DND-41 (cell line): ENCODE measurements around the gene SUPT3H.

Source experiments
- ATAC-seq: fragments of 200-7000 bp; cut with Tn5 transposase; 3 replicates; pipeline ENCODE4 v1.9.1; 2021; ENCODE audit warnings: low read depth; ENCODE audit not compliant: insufficient read depth
- DNase-seq: peaks from one replicate; pipeline ENCODE4 v3.0.0-alpha.2; 2020
- H2AFZ ChIP-seq: 2 replicates; pipeline ENCODE4 v1.6.0; 2012; ENCODE audit warnings: low read depth, low read length
- H3K27ac ChIP-seq: 2 replicates; pipeline ENCODE4 v1.5.1; 2012; ENCODE audit warnings: low read length, inconsistent platforms
- H3K27me3 ChIP-seq: fragments of 200-600 bp; sonication (generic); 2 replicates; pipeline ENCODE4 v1.6.0; 2012; ENCODE audit warnings: low read length, mild to moderate bottlenecking, inconsistent platforms; ENCODE audit not compliant: insufficient read depth, poor library complexity
- H3K36me3 ChIP-seq: 2 replicates; pipeline ENCODE4 v1.5.1; 2012; ENCODE audit warnings: low read length, inconsistent platforms; ENCODE audit not compliant: insufficient read depth
- H3K4me1 ChIP-seq: 2 replicates; pipeline ENCODE4 v1.5.1; 2012; ENCODE audit warnings: mild to moderate bottlenecking, low read length; ENCODE audit not compliant: insufficient read depth
- H3K4me2 ChIP-seq: 2 replicates; pipeline ENCODE4 v1.6.0; 2012; ENCODE audit warnings: mild to moderate bottlenecking, moderate library complexity, low read length, inconsistent platforms; ENCODE audit not compliant: insufficient read depth
- H3K4me3 ChIP-seq, 2 experiments: fragments of 200-600 bp in 1 of 2; shearing (Covaris generic) in 1 of 2; 2 replicates each; pipeline ENCODE4 v1.5.1; 2012 to 2016; ENCODE audit warnings: inconsistent platforms in 2 of 2, low read length in 2 of 2, mild to moderate bottlenecking in 2 of 2, low read depth in 1 of 2, moderate library complexity in 1 of 2
- H3K79me2 ChIP-seq: 2 replicates; pipeline ENCODE4 v1.6.0; 2012; ENCODE audit warnings: low read length, inconsistent platforms; ENCODE audit not compliant: insufficient read depth
- H3K9ac ChIP-seq: 2 replicates; pipeline ENCODE4 v1.6.0; 2012; ENCODE audit warnings: low read depth, mild to moderate bottlenecking, inconsistent platforms, low read length, moderate library complexity
- H3K9me3 ChIP-seq: 2 replicates; pipeline ENCODE4 v1.5.1; 2012; ENCODE audit warnings: low read length, moderate library complexity, mild to moderate bottlenecking, inconsistent platforms; ENCODE audit not compliant: insufficient read depth, severe bottlenecking
- H4K20me1 ChIP-seq: 2 replicates; pipeline ENCODE4 v1.6.0; 2012; ENCODE audit warnings: low read length; ENCODE audit not compliant: insufficient read depth
- CTCF ChIP-seq: IDR thresholded peaks from 2 replicates; pipeline ENCODE4 v1.5.1; 2012; ENCODE audit warnings: borderline replicate concordance, low read length, moderate library complexity, mild to moderate bottlenecking; ENCODE audit not compliant: poor library complexity, severe bottlenecking; ENCODE audit errors: extremely low read depth
- EZH2 ChIP-seq: IDR thresholded peaks from 3 replicates; pipeline ENCODE4 v1.6.1; 2012; ENCODE audit warnings: borderline replicate concordance, low read depth, mild to moderate bottlenecking, moderate library complexity, low read length, inconsistent platforms; ENCODE audit not compliant: severe bottlenecking

Gene SUPT3H

GRCh38 chr6:44851176-44851575 lies 526.6 kb downstream of the SUPT3H start:
- Histone ChIP-seq H3K4me2 (no peak overlapping the region), H3K36me3 (no peaks in the 10 kb centered on the region), H4K20me1 (no peaks in the 10 kb centered on the region)

GRCh38 chr6:44850312-44850711 lies 527.4 kb downstream of the SUPT3H start:
- Histone ChIP-seq H3K27me3 (no peaks in the 10 kb centered on the region), H3K79me2 (no peaks in the 10 kb centered on the region), H3K9me3 (no peaks in the 10 kb centered on the region), H3K4me2 (no peak overlapping the region), H3K27ac (no peak overlapping the region), H4K20me1 (no peaks in the 10 kb centered on the region), H3K4me3 (no peak overlapping the region), H3K4me1 (no peaks in the 10 kb centered on the region), H3K9ac (no peak overlapping the region), H3K36me3 (no peaks in the 10 kb centered on the region), H2AFZ (no peak overlapping the region)
- ATAC-seq (no peak), DNase-seq (no peak)
- no peak for TF ChIP-seq EZH2
- TF ChIP-seq CTCF: no peak

More at GRCh38 chr6:44851176-44851575, 526.6 kb downstream of the SUPT3H start:
- ATAC-seq: no peak
- Histone ChIP-seq H3K9me3 (no peaks in the 10 kb centered on the region), H3K4me3 (no peak overlapping the region), H2AFZ (no peak overlapping the region), H3K27me3 (no peaks in the 10 kb centered on the region), H3K27ac (no peak overlapping the region), H3K79me2 (no peaks in the 10 kb centered on the region), H3K4me1 (no peaks in the 10 kb centered on the region), H3K9ac (no peak overlapping the region)
- DNase-seq: no peak
- TF ChIP-seq EZH2 (no peak), CTCF (no peak)

- Histone ChIP-seq H3K27me3 (no peaks in the 10 kb centered on the region), H3K79me2 (no peaks in the 10 kb centered on the region), H3K36me3 (no peaks in the 10 kb centered on the region), H3K9me3 (no peaks in the 10 kb centered on the region), H3K4me2 (no peak overlapping the region), H2AFZ (no peak overlapping the region), H3K4me1 (no peaks in the 10 kb centered on the region), H3K4me3 (no peak overlapping the region), H4K20me1 (no peaks in the 10 kb centered on the region), H3K27ac (no peak overlapping the region), H3K9ac (no peak overlapping the region)
- DNase-seq (no peak), ATAC-seq (no peak)
- TF ChIP-seq EZH2: no peak
Measured at GRCh38 chr6:44849806-44850205, 527.9 kb downstream of the SUPT3H start.

- H3K36me3 ChIP-seq: no peaks in the 10 kb centered on the region
- no peak for ATAC-seq
- no peak overlapping the region for H3K9ac ChIP-seq
- H3K4me1 ChIP-seq: no peaks in the 10 kb centered on the region
- no peak overlapping the region for H3K4me2 ChIP-seq
- H3K79me2 ChIP-seq: no peaks in the 10 kb centered on the region
- DNase-seq: no peak
- no peaks in the 10 kb centered on the region for H3K27me3 ChIP-seq
- no peak overlapping the region for H2AFZ ChIP-seq
- H3K4me3 ChIP-seq: no peak overlapping the region
- TF ChIP-seq EZH2 (no peak), CTCF (no peak)
- no peaks in the 10 kb centered on the region for H4K20me1 ChIP-seq
- H3K27ac ChIP-seq: no peak overlapping the region
- H3K9me3 ChIP-seq: no peaks in the 10 kb centered on the region
Measured at GRCh38 chr6:44843734-44844133, 534.0 kb downstream of the SUPT3H start.
